CD4-positive, alpha-beta T cell (primary cell): ENCODE measurements around the gene PRRG4. TPM values are rescaled to one million over a fixed set of nuclear protein-coding genes. Genes with fewer than 3 reads are reported as not detected.

Experiments used
- ATAC-seq: fragments of 200-7000 bp; cut with Tn5 transposase; one replicate; pipeline ENCODE4 v1.10.0; 2022; ENCODE audit warnings: mild to moderate bottlenecking; ENCODE audit not compliant: poor library complexity
- CTCF ChIA-PET: fragments of 350-600 bp; sonication (Branson Sonifier 250); formaldehyde crosslinking; loops from one replicate; lab custom pipeline; 2021; ENCODE audit warnings: antibody characterized with exemption, inconsistent platforms; lab: Charles Lee
- POLR2A ChIA-PET: fragments of 350-600 bp; sonication (Branson Sonifier 250); formaldehyde crosslinking; loops from one replicate; lab custom pipeline; 2021; ENCODE audit warnings: antibody characterized with exemption, inconsistent platforms; lab: Charles Lee
- DNase-seq, 14 experiments: peaks; one replicate each; pipeline ENCODE4 v3.0.0-alpha.2; 2013 to 2020; ENCODE audit warnings: mixed read lengths in 2 of 14
- H3K27ac ChIP-seq, 2 donors: one replicate each; pipeline versions ENCODE4 v1.5.1 to v1.7.0; 2013; ENCODE audit warnings: low read length in 2 of 2, low read depth in 1 of 2, mild to moderate bottlenecking in 1 of 2
- H3K27me3 ChIP-seq, 2 experiments: 1 replicate in 1 of 2; 2 replicates in 1 of 2; pipeline versions ENCODE4 v1.6.1 to v1.7.0; 2013; ENCODE audit warnings: low read length in 2 of 2, control low read depth in 1 of 2, mild to moderate bottlenecking in 1 of 2, moderate library complexity in 1 of 2; ENCODE audit not compliant: insufficient read depth in 2 of 2, control insufficient read depth in 1 of 2
- H3K36me3 ChIP-seq: one replicate; pipeline ENCODE4 v1.6.1; 2013; ENCODE audit warnings: low read length, control low read depth; ENCODE audit not compliant: insufficient read depth
- H3K4me1 ChIP-seq: one replicate; pipeline ENCODE4 v1.6.1; 2013; ENCODE audit warnings: low read length, control low read depth; ENCODE audit not compliant: insufficient read depth
- H3K4me3 ChIP-seq: one replicate; pipeline ENCODE4 v1.5.1; 2013; ENCODE audit warnings: mild to moderate bottlenecking, low read length, moderate library complexity
- H3K9me3 ChIP-seq, 2 experiments: 1 replicate in 1 of 2; 2 replicates in 1 of 2; pipeline versions ENCODE4 v1.6.1 to v1.7.0; 2013; ENCODE audit warnings: low read length in 2 of 2, mild to moderate bottlenecking in 2 of 2, control low read depth in 1 of 2, moderate library complexity in 1 of 2; ENCODE audit not compliant: control insufficient read depth in 1 of 2, insufficient read depth in 1 of 2
- H3K27ac Mint-ChIP-seq: one replicate; pipeline ENCODE4 v1.8.0; 2020; ENCODE audit warnings: mixed read lengths
- H3K27me3 Mint-ChIP-seq: one replicate; pipeline ENCODE4 v1.8.0; 2021; ENCODE audit warnings: mixed read lengths
- H3K36me3 Mint-ChIP-seq: one replicate; pipeline ENCODE4 v1.8.0; 2021; ENCODE audit warnings: low read depth, mixed read lengths
- H3K4me1 Mint-ChIP-seq: one replicate; pipeline ENCODE4 v1.8.0; 2021; ENCODE audit warnings: low read depth, mixed read lengths
- H3K4me3 Mint-ChIP-seq: one replicate; pipeline ENCODE4 v1.8.0; 2020; ENCODE audit warnings: mild to moderate bottlenecking, mixed read lengths
- H3K9me3 Mint-ChIP-seq: one replicate; pipeline ENCODE4 v1.8.0; 2020; ENCODE audit warnings: mixed read lengths
- CTCF ChIP-seq: fragments of 200-600 bp; IDR thresholded peaks from one replicate; pipeline ENCODE4 v1.8.0; 2022; ENCODE audit warnings: antibody characterized with exemption, mild to moderate bottlenecking
- intact Hi-C, 2 experiments: fragments of 100-400 bp; cut with DNase I in 1 of 2; cut with micrococcal nuclease in 1 of 2; formaldehyde crosslinking; loops; one replicate each; pipeline versions ENCODE4 v1.15.1 to v1.9.0; 2023 to 2025; cut with DNase I, micrococcal nuclease
- total RNA-seq, 174 experiments: library from RNA in 2 of 174; stranded (reverse) in 2 of 174; gene quantifications; one replicate each; pipeline ENCODE4 v1.2.3 and lab custom pipeline; 2021 to 2026

PRRG4 gene
- total RNA-seq, 2 experiments from 2014 or later: 0.05 TPM; not detected in 1

- DNase-seq (no peak), ATAC-seq (no peak)
- H3K36me3 ChIP-seq: no peaks in the 10 kb centered on the region
- TF ChIP-seq CTCF: no peak
- H3K4me1 ChIP-seq: no peaks in the 10 kb centered on the region
- Mint-ChIP-seq H3K36me3 (no peaks in the 10 kb centered on the region), H3K4me1 (no peaks in the 10 kb centered on the region), H3K27ac (no peak overlapping the region), H3K27me3 (peaks cover 11% of the 10 kb centered on the region), H3K4me3 (no peak overlapping the region), H3K9me3 (no peaks in the 10 kb centered on the region)
- ChIA-PET POLR2A (no interaction called here), CTCF (no interaction called here)
- intact Hi-C loops: no loop called here
- no peaks in the 10 kb centered on the region for H3K9me3 ChIP-seq
- no peaks in the 10 kb centered on the region for H3K27me3 ChIP-seq
- no peak overlapping the region for H3K27ac ChIP-seq
- no peak overlapping the region for H3K4me3 ChIP-seq
Observed at GRCh38 chr11:32785262-32785661, 44.5 kb upstream of the PRRG4 start.

DNA sequence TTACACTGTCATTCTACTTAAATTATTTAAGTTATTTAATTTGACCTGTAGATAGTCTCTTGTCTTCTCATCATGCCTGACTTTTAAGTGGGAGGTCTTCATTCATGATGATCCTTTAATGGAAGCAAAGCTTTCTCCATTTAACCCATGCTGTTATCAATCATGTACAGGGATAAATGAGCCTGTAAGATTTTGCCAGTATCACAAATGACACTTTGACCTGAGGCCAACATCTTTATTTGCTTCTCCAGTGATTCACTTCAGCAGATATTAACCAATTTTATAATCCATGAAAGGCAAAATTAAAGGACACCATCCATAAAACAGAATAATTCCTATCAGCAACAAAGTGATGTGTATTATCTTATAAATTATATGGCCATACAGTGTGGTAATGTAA is 42.9 kb upstream of the PRRG4 start:
- POLR2A ChIA-PET: no interaction called here
- Mint-ChIP-seq H3K4me3 (no peak overlapping the region), H3K4me1 (no peaks in the 10 kb centered on the region), H3K9me3 (no peaks in the 10 kb centered on the region), H3K27me3 (peaks cover 11% of the 10 kb centered on the region), H3K27ac (no peak overlapping the region), H3K36me3 (no peaks in the 10 kb centered on the region)
- no peaks in the 10 kb centered on the region for H3K27me3 ChIP-seq
- CTCF ChIA-PET: interaction anchor here (1.3 kb wide), 1 partner anchor 11 kb away, joined by 3 read pairs; no protein-coding TSS in a partner anchor
- no peaks in the 10 kb centered on the region for H3K4me1 ChIP-seq
- no peaks in the 10 kb centered on the region for H3K36me3 ChIP-seq
- H3K9me3 ChIP-seq: no peaks in the 10 kb centered on the region
- intact Hi-C loops: no loop called here
- no peak overlapping the region for H3K27ac ChIP-seq
- no peak for ATAC-seq
- no peak overlapping the region for H3K4me3 ChIP-seq
- DNase-seq: no peak
- TF ChIP-seq CTCF: no peak

DNA sequence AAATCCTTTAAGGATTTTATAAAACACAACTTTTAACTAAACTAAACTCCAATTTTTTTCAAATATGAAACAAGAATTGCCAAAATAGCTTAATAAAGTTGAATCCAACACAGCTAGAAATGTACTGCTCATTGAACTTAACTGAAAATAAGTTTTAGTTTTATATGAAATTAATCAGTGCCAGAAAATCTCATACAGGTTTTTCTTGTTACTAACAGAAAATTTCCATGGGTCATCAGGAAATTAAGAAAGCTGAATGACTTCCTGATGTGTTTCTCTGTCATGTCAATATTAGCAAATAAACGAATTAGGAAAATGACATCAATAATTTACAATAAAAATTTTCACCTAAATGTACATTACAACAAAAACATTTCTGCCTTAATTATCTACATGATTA is 38.8 kb upstream of the PRRG4 start:
- no peak for ATAC-seq
- ChIA-PET CTCF (interaction anchor here (1.5 kb wide), 1 partner anchor 9 kb away, joined by 3 read pairs; no protein-coding TSS in a partner anchor), POLR2A (no interaction called here)
- no peak for DNase-seq
- H3K36me3 Mint-ChIP-seq: no peaks in the 10 kb centered on the region
- TF ChIP-seq CTCF: no peak
- Histone ChIP-seq H3K9me3 (no peaks in the 10 kb centered on the region), H3K27me3 (no peaks in the 10 kb centered on the region), H3K4me3 (no peak overlapping the region), H3K36me3 (no peaks in the 10 kb centered on the region), H3K4me1 (no peaks in the 10 kb centered on the region), H3K27ac (no peak overlapping the region)
- peaks cover 11% of the 10 kb centered on the region for H3K4me1 Mint-ChIP-seq
- H3K27ac Mint-ChIP-seq: no peak overlapping the region
- H3K27me3 Mint-ChIP-seq: peaks cover 25% of the 10 kb centered on the region
- intact Hi-C loops: no loop called here
- H3K9me3 Mint-ChIP-seq: no peaks in the 10 kb centered on the region
- no peak overlapping the region for H3K4me3 Mint-ChIP-seq
